WERI-Rb-1 (cell line): ENCODE measurements around the gene ARFGAP2.

Experiments
- DNase-seq: peaks from one replicate; pipeline ENCODE4 v3.0.0-alpha.2; 2020
- H3K27ac ChIP-seq: fragments of 250-450 bp; sonication (Bioruptor Pico); 2 replicates; pipeline ENCODE4 v1.5.1; 2020; ENCODE audit warnings: mild to moderate bottlenecking, moderate library complexity
- H3K27me3 ChIP-seq: fragments of 250-450 bp; sonication (Bioruptor Pico); 2 replicates; pipeline ENCODE4 v1.5.1; 2021; ENCODE audit warnings: mild to moderate bottlenecking, low read depth, moderate library complexity; ENCODE audit not compliant: insufficient read depth, severe bottlenecking
- H3K36me3 ChIP-seq: fragments of 250-450 bp; sonication (Bioruptor Pico); 2 replicates; pipeline ENCODE4 v1.5.1; 2020; ENCODE audit warnings: mild to moderate bottlenecking, moderate library complexity
- H3K4me3 ChIP-seq: 2 replicates; pipeline ENCODE4 v1.5.1; 2011; ENCODE audit warnings: low read depth, mild to moderate bottlenecking, control low read depth, low read length
- H3K9me3 ChIP-seq: fragments of 250-450 bp; sonication (Bioruptor Pico); 2 replicates; pipeline ENCODE4 v1.5.1; 2021; ENCODE audit warnings: mild to moderate bottlenecking, moderate library complexity; ENCODE audit not compliant: severe bottlenecking
- TF ChIP-seq, protein P1 (sequence below): IDR thresholded peaks from 2 replicates; pipeline ENCODE4 v1.5.1; 2011; ENCODE audit warnings: low read depth, mild to moderate bottlenecking, control low read depth, inconsistent platforms, low read length

Gene ARFGAP2

DNA sequence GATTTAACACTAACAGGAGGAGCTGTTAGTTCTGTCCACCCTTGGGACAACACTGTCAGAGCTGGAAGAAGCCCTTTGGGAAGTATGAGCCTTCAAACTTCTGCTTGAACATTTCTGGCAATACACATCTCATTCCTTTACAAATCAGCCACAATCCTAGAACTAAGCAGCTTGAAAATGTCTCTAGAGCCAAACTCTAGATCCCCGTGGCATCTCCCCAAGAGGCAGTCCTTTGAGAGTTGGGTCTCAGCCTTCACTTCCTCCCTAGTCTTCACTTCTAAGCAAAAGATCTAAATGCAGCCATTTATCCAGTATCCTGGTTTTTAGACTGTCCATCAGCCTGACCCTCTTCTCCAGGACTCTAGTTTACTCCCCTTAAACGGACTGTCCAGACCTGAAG lies 26.9 kb downstream of the ARFGAP2 start:
- Histone ChIP-seq H3K9me3 (no peaks in the 10 kb centered on the region), H3K36me3 (no peaks in the 10 kb centered on the region; the same call in 1 of the 2 replicates), H3K4me3 (no peak overlapping the region), H3K27ac (no peak overlapping the region), H3K27me3 (no peaks in the 10 kb centered on the region)
- DNase-seq, result no peak
- TF ChIP-seq, protein P1, sequence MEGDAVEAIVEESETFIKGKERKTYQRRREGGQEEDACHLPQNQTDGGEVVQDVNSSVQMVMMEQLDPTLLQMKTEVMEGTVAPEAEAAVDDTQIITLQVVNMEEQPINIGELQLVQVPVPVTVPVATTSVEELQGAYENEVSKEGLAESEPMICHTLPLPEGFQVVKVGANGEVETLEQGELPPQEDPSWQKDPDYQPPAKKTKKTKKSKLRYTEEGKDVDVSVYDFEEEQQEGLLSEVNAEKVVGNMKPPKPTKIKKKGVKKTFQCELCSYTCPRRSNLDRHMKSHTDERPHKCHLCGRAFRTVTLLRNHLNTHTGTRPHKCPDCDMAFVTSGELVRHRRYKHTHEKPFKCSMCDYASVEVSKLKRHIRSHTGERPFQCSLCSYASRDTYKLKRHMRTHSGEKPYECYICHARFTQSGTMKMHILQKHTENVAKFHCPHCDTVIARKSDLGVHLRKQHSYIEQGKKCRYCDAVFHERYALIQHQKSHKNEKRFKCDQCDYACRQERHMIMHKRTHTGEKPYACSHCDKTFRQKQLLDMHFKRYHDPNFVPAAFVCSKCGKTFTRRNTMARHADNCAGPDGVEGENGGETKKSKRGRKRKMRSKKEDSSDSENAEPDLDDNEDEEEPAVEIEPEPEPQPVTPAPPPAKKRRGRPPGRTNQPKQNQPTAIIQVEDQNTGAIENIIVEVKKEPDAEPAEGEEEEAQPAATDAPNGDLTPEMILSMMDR, result no peak

DNA sequence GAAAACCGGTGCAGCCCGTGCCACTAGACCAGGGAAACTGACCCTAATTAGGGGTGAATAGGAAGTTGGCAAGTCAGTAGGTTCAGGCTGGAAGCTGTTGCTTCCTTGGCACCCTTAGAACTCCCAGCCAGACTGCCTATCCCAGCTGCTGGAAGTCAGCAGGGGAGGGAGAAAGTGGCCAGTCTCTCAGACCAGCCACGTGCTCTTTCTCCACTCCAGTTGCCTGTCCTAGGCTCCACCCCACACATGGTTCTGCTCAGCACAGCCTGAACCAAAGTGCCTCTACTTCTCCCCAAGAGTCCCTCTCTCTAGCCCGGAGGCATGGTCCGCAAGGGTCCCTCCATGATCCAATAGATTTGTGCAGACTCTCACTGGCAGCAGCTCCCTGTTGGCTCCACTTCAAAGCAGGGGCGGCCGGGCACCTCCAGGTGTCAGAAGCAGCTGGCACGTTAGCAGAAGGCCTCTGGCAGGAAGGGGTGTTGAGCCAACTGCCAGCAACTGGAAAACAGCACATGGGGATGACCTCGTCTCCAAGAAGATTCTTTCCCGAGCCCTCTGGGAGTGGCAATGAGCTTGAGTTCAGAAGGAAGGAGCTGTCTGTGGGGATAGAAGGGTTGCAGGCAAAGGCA lies 27.7 kb downstream of the ARFGAP2 start:
- Histone ChIP-seq H3K27ac (no peak overlapping the region), H3K36me3 (no peaks in the 10 kb centered on the region; the same call in 1 of the 2 replicates), H3K4me3 (no peak overlapping the region), H3K9me3 (no peaks in the 10 kb centered on the region), H3K27me3 (no peaks in the 10 kb centered on the region)
- TF ChIP-seq, protein P1, result no peak
- DNase-seq, result no peak

DNA sequence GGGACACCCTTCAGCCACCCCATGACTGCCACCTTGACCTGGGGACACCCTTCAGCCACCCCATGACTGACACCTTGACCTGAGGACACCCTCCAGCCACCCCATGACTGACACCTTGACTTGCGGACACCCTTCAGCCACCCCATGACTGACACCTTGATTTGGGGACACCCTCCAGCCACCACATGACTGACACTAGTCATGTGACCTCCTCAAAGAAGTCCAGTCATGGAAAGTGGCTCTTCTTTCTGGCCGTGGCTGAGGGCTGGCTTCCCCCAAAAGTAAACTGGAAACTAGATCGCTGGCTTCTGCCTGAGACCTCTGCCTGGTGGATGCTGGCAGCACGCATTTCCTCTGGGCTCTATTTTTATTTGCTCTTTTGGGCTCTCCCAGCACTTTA lies 28.4 kb downstream of the ARFGAP2 start:
- H3K27ac ChIP-seq, result no peak overlapping the region
- DNase-seq, result no peak

GRCh38 chr11:47147681-47148080 lies 29.0 kb downstream of the ARFGAP2 start:
- no peak for DNase-seq
- H3K4me3 ChIP-seq, result no peak overlapping the region
- H3K27ac ChIP-seq, result no peak overlapping the region
- no peaks in the 10 kb centered on the region; the same call in 1 of the 2 replicates for H3K36me3 ChIP-seq
- no peaks in the 10 kb centered on the region for H3K27me3 ChIP-seq
- TF ChIP-seq, protein P1, result no peak
- H3K9me3 ChIP-seq, result no peaks in the 10 kb centered on the region

More for the DNA sequence above, 28.4 kb downstream of the ARFGAP2 start:
- Histone ChIP-seq H3K36me3 (no peaks in the 10 kb centered on the region; the same call in 1 of the 2 replicates), H3K4me3 (no peak overlapping the region), H3K9me3 (no peaks in the 10 kb centered on the region), H3K27me3 (no peaks in the 10 kb centered on the region)
- TF ChIP-seq, protein P1, result no peak

DNA sequence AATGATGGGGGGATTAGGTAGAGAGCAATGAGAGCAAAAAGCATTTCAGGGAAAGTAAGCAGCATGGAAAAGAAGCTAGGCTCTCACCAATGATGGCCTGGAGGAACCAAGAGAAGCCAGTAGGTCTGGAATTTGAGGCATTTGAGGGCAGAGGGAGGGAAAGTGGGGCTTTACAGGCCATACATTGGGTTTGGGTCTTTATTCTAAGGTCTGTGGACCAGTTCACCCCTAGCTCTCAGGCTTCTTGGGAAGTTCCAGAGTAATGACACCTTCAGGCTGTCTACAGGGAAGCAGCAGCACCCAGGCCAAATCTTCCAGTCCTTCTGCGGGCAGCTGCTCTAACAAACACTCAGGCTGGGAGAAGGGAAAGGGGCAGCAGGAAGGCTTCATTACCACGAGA lies 29.4 kb downstream of the ARFGAP2 start:
- Histone ChIP-seq H3K27me3 (no peaks in the 10 kb centered on the region), H3K4me3 (no peak overlapping the region), H3K9me3 (no peaks in the 10 kb centered on the region), H3K27ac (no peak overlapping the region), H3K36me3 (no peaks in the 10 kb centered on the region; the same call in 1 of the 2 replicates)
- TF ChIP-seq, protein P1, result no peak
- no peak for DNase-seq

DNA sequence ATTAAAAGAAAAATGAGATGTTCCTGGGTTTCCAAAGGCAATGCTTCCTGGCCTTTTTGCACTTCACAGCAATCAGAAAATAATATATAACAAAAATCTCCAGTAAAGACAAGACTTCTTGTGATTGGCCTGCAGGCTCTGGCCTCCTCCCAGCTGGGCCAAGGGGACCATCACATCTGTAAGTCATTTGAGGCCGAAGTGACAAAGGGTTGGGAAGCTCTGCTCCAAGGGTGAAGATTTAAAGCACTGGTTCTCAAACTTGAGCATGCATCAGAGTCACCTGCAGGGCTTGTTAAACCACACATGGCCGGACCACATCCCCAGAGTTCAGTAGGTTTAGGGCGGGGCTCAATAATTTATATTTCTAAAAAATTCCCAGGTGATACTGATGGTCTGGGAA lies 32.1 kb downstream of the ARFGAP2 start:
- DNase-seq, result no peak
- H3K36me3 ChIP-seq, result no peaks in the 10 kb centered on the region; the same call in 1 of the 2 replicates
- H3K27me3 ChIP-seq, result no peaks in the 10 kb centered on the region
- TF ChIP-seq, protein P1, result no peak
- no peak overlapping the region for H3K27ac ChIP-seq
- no peak overlapping the region for H3K4me3 ChIP-seq
- no peaks in the 10 kb centered on the region for H3K9me3 ChIP-seq
